Small intestine (tissue), 7 donors: Measurements from ENCODE around the gene PLCB3. TPM values are rescaled to one million over a fixed set of nuclear protein-coding genes. Genes with fewer than 3 reads are reported as not detected.

Experiments used
- DNase-seq, 2 donors: peaks; one replicate each; pipeline versions ENCODE4 v3.0.0 to v3.0.0-alpha.2; 2013
- FAIRE-seq: peaks from 2 replicates; lab custom pipeline; 2012; peaks lifted over from hg19 to GRCh38; lab: Jason Lieb, UNC
- H3K27ac ChIP-seq, 3 donors: one replicate each; pipeline ENCODE4 v1.5.1; 2013; ENCODE audit warnings: low read length in 2 of 3, mild to moderate bottlenecking in 2 of 3, control low read depth in 1 of 3, inconsistent platforms in 1 of 3, low read depth in 1 of 3, moderate library complexity in 1 of 3
- H3K27me3 ChIP-seq, 3 donors: one replicate each; pipeline ENCODE4 v1.6.1; 2013; ENCODE audit warnings: low read length in 3 of 3, inconsistent platforms in 1 of 3; ENCODE audit not compliant: control insufficient read depth in 3 of 3, insufficient read depth in 3 of 3
- H3K36me3 ChIP-seq, 3 donors: one replicate each; pipeline ENCODE4 v1.6.1; 2013; ENCODE audit warnings: low read length in 3 of 3, inconsistent platforms in 1 of 3, low read depth in 1 of 3, mild to moderate bottlenecking in 1 of 3, moderate library complexity in 1 of 3; ENCODE audit not compliant: control insufficient read depth in 3 of 3, insufficient read depth in 2 of 3
- H3K4me1 ChIP-seq, 3 donors: one replicate each; pipeline ENCODE4 v1.6.1; 2013; ENCODE audit warnings: low read length in 2 of 3, inconsistent platforms in 1 of 3, low read depth in 1 of 3, mild to moderate bottlenecking in 1 of 3, moderate library complexity in 1 of 3; ENCODE audit not compliant: control insufficient read depth in 3 of 3, insufficient read depth in 2 of 3
- H3K4me3 ChIP-seq, 3 donors: one replicate each; pipeline ENCODE4 v1.5.1; 2013; ENCODE audit warnings: low read length in 3 of 3, control low read depth in 1 of 3, inconsistent platforms in 1 of 3, low read depth in 1 of 3, mild to moderate bottlenecking in 1 of 3, moderate library complexity in 1 of 3
- H3K9me3 ChIP-seq, 2 donors: one replicate each; pipeline ENCODE4 v1.6.1; 2013; ENCODE audit warnings: low read depth in 1 of 2, low read length in 1 of 2; ENCODE audit not compliant: control insufficient read depth in 2 of 2, insufficient read depth in 1 of 2
- WGBS, 3 donors: extraction: QIAGEN DNeasy Blood & Tissue Kit; methylation state at CpG; one replicate each; pipeline ENCODE4 v1.1.7; 2013; 5-methylcytosine and 5-hydroxymethylcytosine counted together
- polyA plus RNA-seq, 4 donors: library from polyadenylated mRNA; stranded (reverse) in 3 of 4; unstranded in 1 of 4; fragments of 200-250 nt in 3 of 4; fragments of 120-200 nt in 1 of 4; gene quantifications; one replicate each; pipeline versions ENCODE4 v1.2.1 to v1.2.3, GENCODE V29; 2013
- donor health status: healthy with polysubstance abuse.
- donor health status: control.
- donor health status: control.
- donor health status: Bipolar disorder and iron deficiency.
- donor health status: healthy.

The PLCB3 gene
- polyA plus RNA-seq, 4 donors: 108 to 191 (median 125) TPM

DNA sequence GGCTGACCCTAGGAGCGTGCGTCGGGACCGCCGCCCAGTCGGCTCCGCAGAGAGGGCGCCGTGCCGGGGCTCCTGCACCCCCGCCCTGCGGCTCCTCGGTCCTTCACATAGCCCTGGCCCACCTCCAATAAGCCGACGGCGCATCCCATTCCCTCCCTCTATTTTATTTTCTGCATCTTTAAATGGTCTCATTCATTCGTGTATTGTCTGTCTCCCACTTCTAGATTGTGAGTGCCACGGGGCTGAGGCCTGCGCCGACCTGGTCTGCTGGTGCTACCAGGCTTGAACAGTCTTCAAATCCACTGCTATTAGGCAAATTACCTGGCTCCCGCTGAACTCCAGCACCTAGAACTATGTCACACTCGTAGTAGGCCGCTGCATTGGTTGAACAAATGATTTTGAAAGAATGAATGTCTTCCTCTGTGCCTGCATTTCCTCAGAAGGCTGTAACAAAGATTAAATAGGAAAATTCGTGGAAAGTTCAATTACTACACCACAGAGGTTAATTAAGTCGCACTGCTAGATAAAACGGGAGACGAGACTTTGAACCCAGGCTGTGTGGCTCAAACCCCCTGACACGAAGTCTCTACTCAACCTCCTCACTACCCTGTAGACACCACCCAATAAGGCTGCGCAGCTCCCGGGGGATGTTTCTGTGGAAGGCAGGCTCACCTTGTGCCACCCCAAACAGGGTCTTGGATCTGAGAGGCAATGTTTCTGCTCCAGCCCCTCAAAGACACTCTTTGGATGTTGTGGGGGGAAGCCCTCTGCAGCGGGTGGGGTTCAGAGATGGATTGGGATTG lies 3.4 kb upstream of the PLCB3 start:
- H3K4me1 ChIP-seq: peaks cover 0 to 47% (median 3%) of the 10 kb centered on the region in 3 donors
- H3K27ac ChIP-seq: peak overlapping the region; percentile 43 to 98 (median 82)
- no peaks in the 10 kb centered on the region for H3K27me3 ChIP-seq
- FAIRE-seq (no peak), DNase-seq (peak; percentile 48 to 72)
- peak overlapping the region; percentile 48 to 87 (median 71) for H3K4me3 ChIP-seq
- no peaks in the 10 kb centered on the region for H3K9me3 ChIP-seq
- whole genome bisulfite sequencing, 3 donors: 15 to 35% (median 25%) methylated on average over 30 to 31 of the region's 31 CpGs
- peaks cover 0 to 35% (median 5%) of the 10 kb centered on the region in 3 donors for H3K36me3 ChIP-seq

DNA sequence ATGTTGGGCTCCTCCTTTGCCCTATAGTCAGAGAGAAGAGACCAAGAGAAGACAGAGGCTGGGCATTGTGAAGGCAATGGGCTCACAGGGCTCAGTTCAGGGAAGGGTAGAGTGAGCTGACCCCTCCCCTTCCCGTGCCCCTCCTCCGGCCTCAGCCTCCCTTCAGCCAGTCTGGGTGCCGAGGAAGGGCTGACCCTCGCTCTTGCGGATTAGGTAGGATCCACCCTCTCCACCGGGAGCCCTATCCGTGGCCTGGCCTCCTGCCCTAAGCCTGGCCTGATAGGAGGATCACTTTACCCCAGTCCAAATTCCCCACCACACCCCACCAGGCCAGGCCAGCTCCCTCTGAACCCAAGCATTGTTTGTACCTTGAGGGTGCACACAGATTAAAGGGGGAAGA lies 2.8 kb upstream of the PLCB3 start:
- FAIRE-seq (no peak), DNase-seq (peak in 1 of 2 donors; percentile 58)
- H3K4me3 ChIP-seq: peak overlapping the region in 1 of 3 donors; percentile 10
- H3K27ac ChIP-seq: peak overlapping the region in 2 of 3 donors; percentile 43 to 82
- no peaks in the 10 kb centered on the region for H3K27me3 ChIP-seq
- peaks cover 0 to 35% (median 5%) of the 10 kb centered on the region in 3 donors for H3K36me3 ChIP-seq
- WGBS, 3 donors: 9 to 63% (median 43%) methylated on average over 6 to 7 of the region's 7 CpGs
- no peaks in the 10 kb centered on the region for H3K9me3 ChIP-seq
- peaks cover 0 to 47% (median 3%) of the 10 kb centered on the region in 3 donors for H3K4me1 ChIP-seq

DNA sequence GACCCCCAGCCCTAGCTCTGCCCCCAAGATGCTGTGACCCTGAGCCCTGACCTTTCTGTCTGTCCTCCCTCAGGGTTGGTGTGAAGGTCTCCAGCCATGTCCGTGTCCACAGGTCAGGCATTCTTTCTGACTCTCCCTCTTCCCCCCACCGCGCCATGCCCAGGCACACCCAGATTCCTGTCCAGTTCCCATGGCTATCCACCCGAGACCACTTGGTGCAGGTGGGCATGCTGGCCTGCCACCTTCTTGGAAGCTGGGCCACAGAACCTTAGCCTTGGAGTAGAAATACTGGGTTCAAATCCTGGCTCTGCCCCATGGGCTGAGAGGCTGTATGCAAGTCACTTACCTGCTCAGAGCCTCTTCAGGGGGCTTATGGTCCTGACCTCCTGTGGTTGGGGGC lies 2.3 kb upstream of the PLCB3 start:
- Histone ChIP-seq H3K27me3 (no peaks in the 10 kb centered on the region), H3K9me3 (no peaks in the 10 kb centered on the region), H3K36me3 (peaks cover 0 to 35% (median under 1%) of the 10 kb centered on the region in 3 donors), H3K27ac (peak overlapping the region in 1 of 3 donors; percentile 82), H3K4me1 (peaks cover 0 to 47% (median 3%) of the 10 kb centered on the region in 3 donors), H3K4me3 (no peak overlapping the region)
- DNase-seq: no peak
- no peak for FAIRE-seq
- WGBS, 3 donors: 73 to 88% (median 80%) methylated on average over 4 of the region's 4 CpGs

- DNase-seq (peak in 1 of 2 donors; percentile 48), FAIRE-seq (no peak)
- peak overlapping the region in 1 of 3 donors; percentile 16 for H3K27ac ChIP-seq
- WGBS, 3 donors: 72 to 84% (median 75%) methylated on average over 8 of the region's 8 CpGs
- no peaks in the 10 kb centered on the region for H3K27me3 ChIP-seq
- H3K9me3 ChIP-seq: no peaks in the 10 kb centered on the region
- H3K4me3 ChIP-seq: no peak overlapping the region
- H3K36me3 ChIP-seq: peaks cover 2 to 35% (median 5%) of the 10 kb centered on the region in 3 donors
- peaks cover 0 to 47% (median 3%) of the 10 kb centered on the region in 3 donors for H3K4me1 ChIP-seq
These were observed 1.5 kb upstream of the PLCB3 start for GRCh38 chr11:64249563-64250414.

GRCh38 chr11:64250415-64251015 lies 815 bp upstream of the PLCB3 start:
- Histone ChIP-seq H3K4me1 (peaks cover 0 to 41% (median 3%) of the 10 kb centered on the region in 3 donors), H3K36me3 (peaks cover 5 to 35% (median 9%) of the 10 kb centered on the region in 3 donors), H3K4me3 (peak overlapping the region in 2 of 3 donors; percentile 85 to 94), H3K9me3 (no peaks in the 10 kb centered on the region), H3K27ac (peak overlapping the region in 1 of 3 donors; percentile 85), H3K27me3 (no peaks in the 10 kb centered on the region)
- WGBS, 3 donors: 21 to 26% (median 26%) methylated on average over 10 to 13 of the region's 13 CpGs
- FAIRE-seq (no peak), DNase-seq (peak in 1 of 2 donors; percentile 48)

- H3K36me3 ChIP-seq: peaks cover 7 to 42% (median 16%) of the 10 kb centered on the region in 3 donors
- DNase-seq: peak in 1 of 2 donors; percentile 90
- no peak for FAIRE-seq
- no peaks in the 10 kb centered on the region for H3K27me3 ChIP-seq
- 0 to 1% (median 1%) methylated on average over 17 to 18 of the region's 18 CpGs for WGBS, 3 donors
- H3K27ac ChIP-seq: peak overlapping the region; percentile 93 to 99 (median 96)
- H3K9me3 ChIP-seq: no peaks in the 10 kb centered on the region
- peak overlapping the region; percentile 61 to 94 (median 85) for H3K4me3 ChIP-seq
- peaks cover 0 to 38% (median 3%) of the 10 kb centered on the region in 3 donors for H3K4me1 ChIP-seq
These were observed 348 bp downstream of the PLCB3 start for GRCh38 chr11:64251753-64252002.

GRCh38 chr11:64252003-64252872 lies 908 bp downstream of the PLCB3 start:
- Histone ChIP-seq H3K36me3 (peaks cover 7 to 47% (median 17%) of the 10 kb centered on the region in 3 donors), H3K27ac (peak overlapping the region; percentile 93 to 99 (median 96)), H3K4me1 (peaks cover 0 to 38% (median 3%) of the 10 kb centered on the region in 3 donors), H3K27me3 (no peaks in the 10 kb centered on the region), H3K9me3 (no peaks in the 10 kb centered on the region), H3K4me3 (peak overlapping the region; percentile 61 to 94 (median 85))
- peak; percentile 91 to 95 for DNase-seq
- no peak for FAIRE-seq
- 2 to 5% (median 4%) methylated on average over 21 to 23 of the region's 23 CpGs for WGBS, 3 donors
